Measurements from ENCODE around the gene ECSCR. TPM values are rescaled to one million over a fixed set of nuclear protein-coding genes. Genes with fewer than 3 reads are reported as not detected.

Gene ECSCR
- total RNA-seq, 1 experiment from 2014 or later, result not detected

- BruUV-seq (replicated peaks), result no TSS peak
- ATAC-seq, result no peak
- ChIA-PET POLR2A (no interaction called here), CTCF (no interaction called here)
- no peak for TF ChIP-seq POLR2AphosphoS5 (IDR thresholded peaks at IDR 0.05; ENCODE audit: low read depth, low read length)
- Histone ChIP-seq H3K9me3 (ENCODE audit: control insufficient read depth, insufficient read depth, low read depth, low read length) (no peaks in the 10 kb centered on the region), H3K4me3 (ENCODE audit: low read depth in 2 of 2, low read length in 2 of 2) (no peak overlapping the region), H3K27me3 (ENCODE audit: control insufficient read depth, insufficient read depth, low read length) (no peaks in the 10 kb centered on the region), H3K27ac (ENCODE audit: low read length) (no peak overlapping the region), H3K36me3 (ENCODE audit: control insufficient read depth, insufficient read depth, low read length) (no peaks in the 10 kb centered on the region), H3K4me1 (ENCODE audit: control insufficient read depth, insufficient read depth, low read length) (no peaks in the 10 kb centered on the region)
- in situ Hi-C loops (cut with HindIII; ENCODE audit: low pct_unique_long_range_greater_than_20kb, low sequenced_read_pairs), result no loop called here
- DNase-seq (ENCODE audit: low read depth, low spot score), result no peak
- intact Hi-C loops (cut with micrococcal nuclease; ENCODE audit: unreplicated experiment), result no loop called here
Observed at GRCh38 chr5:139425497-139425896, 37.0 kb downstream of the ECSCR start.

- no peak overlapping the region for H3K4me3 ChIP-seq (ENCODE audit: low read depth in 2 of 2, low read length in 2 of 2)
- H3K36me3 ChIP-seq (ENCODE audit: control insufficient read depth, insufficient read depth, low read length), result no peaks in the 10 kb centered on the region
- BruUV-seq (replicated peaks), result no TSS peak
- in situ Hi-C loops (cut with HindIII; ENCODE audit: low pct_unique_long_range_greater_than_20kb, low sequenced_read_pairs) (loop anchor here (25.0 kb wide), 1 partner anchor 90 kb away; no protein-coding TSS in a partner anchor), intact Hi-C loops (cut with micrococcal nuclease; ENCODE audit: unreplicated experiment) (loop anchor here (1.0 kb wide), 1 partner anchor 91 kb away; no protein-coding TSS in a partner anchor)
- H3K27me3 ChIP-seq (ENCODE audit: control insufficient read depth, insufficient read depth, low read length), result no peaks in the 10 kb centered on the region
- TF ChIP-seq SIN3A (IDR thresholded peaks at IDR 0.05; ENCODE audit: borderline replicate concordance, insufficient read depth, low read depth, low read length) (no peak), CTCF (IDR thresholded peaks at IDR 0.05) (peak; percentile 87)
- no peak overlapping the region for H3K27ac ChIP-seq (ENCODE audit: low read length)
- peak; percentile 85 for ATAC-seq
- no peaks in the 10 kb centered on the region for H3K4me1 ChIP-seq (ENCODE audit: control insufficient read depth, insufficient read depth, low read length)
- DNase-seq (ENCODE audit: low read depth, low spot score), result peak; percentile 63
- ChIA-PET POLR2A (interaction anchor here (0.5 to 1.6 kb wide), 5 partner anchors 14 to 96 kb away, joined by 3 to 10 read pairs (median 6); partner anchors contain the start of gene PAIP2), CTCF (interaction anchor here (0.7 to 1.5 kb wide), 7 partner anchors 11 to 143 kb away, joined by 3 to 18 read pairs (median 3); partner anchors contain the start of gene STING1)
- no peaks in the 10 kb centered on the region for H3K9me3 ChIP-seq (ENCODE audit: control insufficient read depth, insufficient read depth, low read depth, low read length)
Observed at GRCh38 chr5:139422307-139422893, 40.1 kb downstream of the ECSCR start.

- no peaks in the 10 kb centered on the region for H3K9me3 ChIP-seq (ENCODE audit: control insufficient read depth, insufficient read depth, low read depth, low read length)
- intact Hi-C loops (cut with micrococcal nuclease; ENCODE audit: unreplicated experiment), result no loop called here
- H3K27ac ChIP-seq (ENCODE audit: low read length), result no peak overlapping the region
- H3K4me1 ChIP-seq (ENCODE audit: control insufficient read depth, insufficient read depth, low read length), result no peaks in the 10 kb centered on the region
- no TSS peak for BruUV-seq (replicated peaks)
- ATAC-seq (no peak), DNase-seq (ENCODE audit: low read depth, low spot score) (no peak)
- POLR2A ChIA-PET, result interaction anchor here (0.5 kb wide), 1 partner anchor 47 kb away, joined by 7 read pairs; no protein-coding TSS in a partner anchor
- TF ChIP-seq REST (IDR thresholded peaks at IDR 0.05; ENCODE audit: insufficient read depth in 1 of 2, low read depth in 2 of 2, low read length in 1 of 2) (no peak), CTCF (IDR thresholded peaks at IDR 0.05) (peak; percentile 4; the same call in 1 of the 2 replicates)
- H3K27me3 ChIP-seq (ENCODE audit: control insufficient read depth, insufficient read depth, low read length), result no peaks in the 10 kb centered on the region
- in situ Hi-C loops (cut with HindIII; ENCODE audit: low pct_unique_long_range_greater_than_20kb, low sequenced_read_pairs), result loop anchor here (25.0 kb wide), 1 partner anchor 93 kb away; no protein-coding TSS in a partner anchor
- CTCF ChIA-PET, result interaction anchor here (0.8 to 2.0 kb wide), 3 partner anchors 9 to 94 kb away, joined by 3 to 5 read pairs (median 5); no protein-coding TSS in a partner anchor
- H3K36me3 ChIP-seq (ENCODE audit: control insufficient read depth, insufficient read depth, low read length), result no peaks in the 10 kb centered on the region
- no peak overlapping the region for H3K4me3 ChIP-seq (ENCODE audit: low read depth in 2 of 2, low read length in 2 of 2)
Observed at GRCh38 chr5:139419226-139420192, 43.0 kb downstream of the ECSCR start.
